HEK293T (cell line): ENCODE measurements around the gene AKNA.
A peak's percentile ranks its signal among the peaks of the same experiment; 100 is the strongest.

Experiments used
- CTCF ChIA-PET: fragments of 350-600 bp; formaldehyde crosslinking; extraction: SDS; loops from one replicate; lab custom pipeline; 2021; ENCODE audit warnings: antibody characterized with exemption, inconsistent platforms; lab: Yijun Ruan, JAX
- POLR2A ChIA-PET: fragments of 350-600 bp; formaldehyde crosslinking; extraction: SDS; loops from one replicate; lab custom pipeline; 2020; ENCODE audit warnings: antibody characterized with exemption, inconsistent platforms; lab: Yijun Ruan, JAX
- DNase-seq: peaks from one replicate; pipeline ENCODE4 v3.0.0; 2012; ENCODE audit warnings: mixed read lengths; ENCODE audit errors: extremely low spot score
- ARNT ChIP-seq: fragments of 450-650 bp; IDR thresholded peaks from 2 replicates; pipeline ENCODE4 v1.6.1; 2017; ENCODE audit warnings: mild to moderate bottlenecking
- BHLHE40 ChIP-seq: fragments of 450-650 bp; IDR thresholded peaks from 2 replicates; pipeline ENCODE4 v1.6.1; 2016; ENCODE audit warnings: mild to moderate bottlenecking, moderate library complexity, borderline replicate concordance
- CTBP1 ChIP-seq: fragments of 450-650 bp; IDR thresholded peaks from 2 replicates; pipeline ENCODE4 v1.6.1; 2016; ENCODE audit warnings: borderline replicate concordance
- ELF4 ChIP-seq: fragments of 450-650 bp; IDR thresholded peaks from 2 replicates; pipeline ENCODE4 v1.6.1; 2017; ENCODE audit warnings: antibody characterized with exemption
- FOXA1 ChIP-seq: fragments of 450-650 bp; IDR thresholded peaks from 2 replicates; pipeline ENCODE4 v1.6.1; 2016; ENCODE audit warnings: mild to moderate bottlenecking
- FOXK2 ChIP-seq: fragments of 450-650 bp; IDR thresholded peaks from 2 replicates; pipeline ENCODE4 v1.6.1; 2016; ENCODE audit warnings: mild to moderate bottlenecking
- FOXM1 ChIP-seq: fragments of 450-650 bp; IDR thresholded peaks from 2 replicates; pipeline ENCODE4 v1.6.1; 2017; ENCODE audit warnings: mild to moderate bottlenecking, borderline replicate concordance
- HDGF ChIP-seq: fragments of 450-650 bp; IDR thresholded peaks from 2 replicates; pipeline ENCODE4 v1.6.1; 2017; ENCODE audit warnings: antibody characterized with exemption, borderline replicate concordance
- L3MBTL2 ChIP-seq: fragments of 450-650 bp; conservative IDR thresholded peaks from 2 replicates; pipeline ENCODE4 v1.6.1; 2016; ENCODE audit warnings: mild to moderate bottlenecking
- LEF1 ChIP-seq: fragments of 450-650 bp; IDR thresholded peaks from 2 replicates; pipeline ENCODE4 v1.6.1; 2017; ENCODE audit warnings: mild to moderate bottlenecking, borderline replicate concordance
- NFRKB ChIP-seq: fragments of 450-650 bp; IDR thresholded peaks from 2 replicates; pipeline ENCODE4 v1.6.1; 2016; ENCODE audit warnings: mild to moderate bottlenecking, moderate library complexity
- PKNOX1 ChIP-seq: fragments of 450-650 bp; IDR thresholded peaks from 2 replicates; pipeline ENCODE4 v1.6.1; 2016
- SP1 ChIP-seq: fragments of 450-650 bp; IDR thresholded peaks from 2 replicates; pipeline ENCODE4 v1.6.1; 2017
- SUZ12 ChIP-seq: fragments of 450-650 bp; IDR thresholded peaks from 2 replicates; pipeline ENCODE4 v1.6.1; 2016; ENCODE audit warnings: mild to moderate bottlenecking
- TARDBP ChIP-seq: fragments of 450-650 bp; IDR thresholded peaks from 2 replicates; pipeline ENCODE4 v1.6.1; 2016
- ZNF384 ChIP-seq: fragments of 450-650 bp; IDR thresholded peaks from 2 replicates; pipeline ENCODE4 v1.6.1; 2016

The AKNA gene

GRCh38 chr9:114314881-114315722 is 72.7 kb downstream of the AKNA start:
- peak; percentile 4 for DNase-seq
- ChIA-PET POLR2A (no interaction called here), CTCF (interaction anchor here (1.0 kb wide), 1 partner anchor 11 kb away, joined by 4 read pairs; no protein-coding TSS in a partner anchor)
- TF ChIP-seq CTBP1 (no peak), FOXK2 (no peak)

DNA sequence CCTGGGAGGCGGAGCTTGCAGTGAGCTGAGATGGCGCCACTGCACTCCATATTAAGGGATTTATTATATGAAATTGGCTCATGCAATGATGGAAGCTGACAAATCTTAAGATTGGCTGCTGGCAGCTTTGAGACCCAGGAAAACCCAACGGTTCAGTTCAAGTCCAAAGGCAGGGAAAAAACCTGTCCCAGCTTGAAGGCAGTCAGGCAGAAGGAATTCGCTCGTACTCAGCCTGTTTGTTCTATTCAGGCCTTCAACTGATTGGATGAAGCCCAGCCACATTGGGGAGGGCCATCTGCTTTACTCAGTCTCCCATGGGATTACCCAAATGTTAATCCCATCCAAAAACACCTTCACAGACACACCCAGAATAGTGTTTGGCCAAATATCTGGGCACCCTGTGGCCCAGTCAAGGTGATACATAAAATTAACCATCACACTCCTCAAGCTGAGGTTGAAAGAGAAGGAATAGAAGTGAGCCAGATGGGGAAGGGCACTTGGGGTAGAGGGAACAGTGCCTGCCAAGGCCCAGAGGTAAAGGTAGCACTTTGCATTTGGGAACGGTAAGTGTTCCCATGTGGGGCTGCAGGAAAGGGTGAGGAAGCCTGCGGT is 73.4 kb downstream of the AKNA start:
- TF ChIP-seq FOXA1 = no peak
- no peak for TF ChIP-seq FOXM1
- TF ChIP-seq ZNF384 = no peak
- TF ChIP-seq SP1 = no peak
- TF ChIP-seq TARDBP = no peak
- TF ChIP-seq ELF4 = no peak
- no peak for TF ChIP-seq L3MBTL2
- ChIA-PET CTCF (interaction anchor here (1.0 kb wide), 1 partner anchor 10 kb away, joined by 4 read pairs; no protein-coding TSS in a partner anchor), POLR2A (no interaction called here)
- no peak for DNase-seq

DNA sequence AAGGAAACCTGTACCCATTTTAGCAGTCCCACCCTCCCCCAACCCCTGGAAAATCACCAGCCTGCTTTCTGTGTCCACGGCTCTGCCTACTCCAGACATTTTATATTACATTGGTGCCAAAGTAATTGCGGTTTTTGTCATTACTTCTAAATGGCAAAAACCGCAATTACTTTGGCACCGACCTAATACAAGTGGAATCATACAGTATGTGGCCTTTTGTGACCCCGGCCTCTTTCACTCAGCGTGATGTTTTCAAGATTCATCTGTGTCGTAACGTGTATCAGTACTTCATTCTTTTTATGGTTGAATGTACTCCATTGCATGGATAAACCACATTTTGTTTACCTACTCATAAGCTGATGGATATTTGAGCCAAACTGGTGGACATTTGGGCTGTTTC is 74.6 kb downstream of the AKNA start:
- ChIA-PET CTCF (interaction anchor here (0.7 kb wide), 1 partner anchor 9 kb away, joined by 3 read pairs; no protein-coding TSS in a partner anchor), POLR2A (no interaction called here)
- TF ChIP-seq CTBP1 = no peak
- TF ChIP-seq FOXM1 = no peak
- TF ChIP-seq ARNT = no peak
- no peak for TF ChIP-seq SUZ12
- no peak for DNase-seq

DNA sequence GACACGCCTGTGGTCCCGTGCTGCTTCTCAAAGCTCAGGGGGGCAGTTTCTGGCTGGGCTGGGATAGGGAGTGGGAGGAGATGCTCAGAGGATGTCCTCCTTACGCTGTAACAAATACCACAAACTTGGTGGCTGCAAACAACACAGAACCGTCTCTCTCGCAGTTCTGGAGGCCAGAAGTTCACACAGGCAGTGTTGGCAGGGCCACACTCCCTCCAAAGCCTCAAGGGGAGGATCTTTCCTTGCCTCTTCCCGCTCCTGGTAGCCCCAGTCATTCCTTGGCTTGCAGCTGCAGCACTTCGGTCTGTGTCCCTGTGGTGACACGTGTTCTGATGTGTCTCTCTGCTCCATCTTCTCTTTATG is 75.3 kb downstream of the AKNA start:
- TF ChIP-seq CTBP1 (no peak), ZNF384 (no peak), PKNOX1 (no peak), BHLHE40 (no peak), SUZ12 (no peak), NFRKB (no peak), SP1 (no peak)
- POLR2A ChIA-PET = no interaction called here
- DNase-seq = peak; percentile 1
- CTCF ChIA-PET = no interaction called here

- no peak for TF ChIP-seq LEF1
- no peak for TF ChIP-seq ELF4
- TF ChIP-seq FOXK2 = no peak
- TF ChIP-seq FOXA1 = no peak
- no peak for TF ChIP-seq ZNF384
- no peak for TF ChIP-seq L3MBTL2
- TF ChIP-seq SP1 = no peak
- no peak for TF ChIP-seq CTBP1
- no peak for TF ChIP-seq HDGF
- TF ChIP-seq BHLHE40 = no peak
- TF ChIP-seq ARNT = no peak
- TF ChIP-seq FOXM1 = no peak
- TF ChIP-seq SUZ12 = no peak
- no peak for TF ChIP-seq PKNOX1
- CTCF ChIA-PET = no interaction called here
- peak; percentile 2 for DNase-seq
- POLR2A ChIA-PET = no interaction called here
Observed at GRCh38 chr9:114311571-114312512, 75.9 kb downstream of the AKNA start.

DNA sequence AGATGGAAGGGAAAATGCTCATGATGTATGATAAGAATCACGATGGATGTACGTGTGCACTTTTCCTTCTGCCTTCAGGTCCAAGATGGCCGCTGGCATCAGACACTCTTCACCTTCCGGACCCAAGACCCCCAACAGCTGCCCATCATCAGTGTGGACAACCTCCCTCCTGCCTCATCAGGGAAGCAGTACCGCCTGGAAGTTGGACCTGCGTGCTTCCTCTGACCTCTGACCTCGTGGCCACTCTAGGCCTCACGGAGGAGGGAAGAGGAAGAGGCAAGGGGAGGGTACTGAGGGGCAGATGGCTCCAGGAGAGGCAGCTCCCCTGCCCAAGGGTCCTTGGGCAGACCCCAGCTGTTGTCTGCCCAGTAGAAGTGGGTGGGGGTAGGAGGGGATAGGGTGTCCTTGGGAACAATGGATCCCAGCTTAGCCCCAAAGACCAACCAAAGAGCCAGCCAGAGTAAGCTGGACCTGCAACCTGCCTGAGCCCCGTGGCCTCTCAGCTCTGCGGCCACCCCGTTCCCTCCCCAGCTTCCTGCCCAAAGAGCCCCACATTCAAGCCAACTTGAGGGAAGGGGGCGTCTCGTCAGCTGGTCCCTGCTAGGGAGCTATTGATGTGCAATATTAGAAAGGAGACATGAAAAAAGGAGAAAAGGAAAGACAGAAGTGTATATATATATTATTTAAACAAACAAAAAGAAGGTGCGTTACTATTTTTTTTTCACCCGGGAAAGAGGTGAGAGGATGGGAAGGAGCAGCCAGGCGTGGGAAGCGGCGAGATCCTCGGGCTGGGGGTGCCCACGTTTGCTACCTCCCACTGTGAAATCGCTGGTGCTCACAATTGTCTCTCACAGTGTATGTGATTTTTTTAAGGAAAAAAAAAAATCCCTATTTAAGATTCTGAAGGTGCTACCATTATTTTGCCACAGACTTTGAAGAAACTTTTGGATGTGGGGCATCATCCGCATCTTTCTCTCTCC is 77.0 kb downstream of the AKNA start:
- POLR2A ChIA-PET = no interaction called here
- TF ChIP-seq BHLHE40 = no peak
- TF ChIP-seq FOXM1 = no peak
- TF ChIP-seq FOXK2 = no peak
- TF ChIP-seq SUZ12 = no peak
- TF ChIP-seq LEF1 = no peak
- no peak for TF ChIP-seq NFRKB
- TF ChIP-seq TARDBP = no peak
- DNase-seq = peak; percentile 2
- CTCF ChIA-PET = interaction anchor here (0.8 kb wide), 1 partner anchor 228 kb away, joined by 3 read pairs; no protein-coding TSS in a partner anchor
